ENCODE data around the gene SLC29A3. TPM values are rescaled to one million over a fixed set of nuclear protein-coding genes. Genes with fewer than 3 reads are reported as not detected.

SLC29A3 gene
- total and polyA plus RNA-seq, 2 of the 8 experiments (the other 6 are each of a cell fraction or from before 2014, with no cell fraction given) = 14.0 to 24.6 TPM

DNA sequence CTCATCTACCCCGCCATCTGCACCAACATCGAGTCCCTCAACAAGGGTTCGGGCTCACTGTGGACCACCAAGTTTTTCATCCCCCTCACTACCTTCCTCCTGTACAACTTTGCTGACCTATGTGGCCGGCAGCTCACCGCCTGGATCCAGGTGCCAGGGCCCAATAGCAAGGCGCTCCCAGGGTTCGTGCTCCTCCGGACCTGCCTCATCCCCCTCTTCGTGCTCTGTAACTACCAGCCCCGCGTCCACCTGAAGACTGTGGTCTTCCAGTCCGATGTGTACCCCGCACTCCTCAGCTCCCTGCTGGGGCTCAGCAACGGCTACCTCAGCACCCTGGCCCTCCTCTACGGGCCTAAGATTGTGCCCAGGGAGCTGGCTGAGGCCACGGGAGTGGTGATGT, 43.1 kb downstream of the SLC29A3 start:
- no peak overlapping the region for H2BK12ac ChIP-seq (ENCODE audit: low read depth, low read length)
- no peak overlapping the region for H3K14ac ChIP-seq (ENCODE audit: insufficient read length)
- H3K23me2 ChIP-seq (ENCODE audit: low read depth, low read length) = no peaks in the 10 kb centered on the region
- H4K5ac ChIP-seq (ENCODE audit: insufficient read length, low read depth, low read length) = no peak overlapping the region
- no peaks in the 10 kb centered on the region for H3K79me2 ChIP-seq (ENCODE audit: control insufficient read depth in 1 of 2, insufficient read depth in 2 of 2, low read length in 2 of 2)
- no peak overlapping the region for H3K56ac ChIP-seq (replicated peaks; ENCODE audit: insufficient read length, low read depth, low read length)
- H2AFZ ChIP-seq (ENCODE audit: low read length) = no peak overlapping the region
- ChIA-PET CTCF (ENCODE audit: partially characterized antibody) (interaction anchor here (0.8 to 28.0 kb wide), 5 partner anchors 9 to 40 kb away, joined by 3 to 401 read pairs (median 3); partner anchors contain the start of gene SLC29A3), POLR2A (ENCODE audit: partially characterized antibody) (no interaction called here)
- no peak overlapping the region for H2BK120ac ChIP-seq (replicated peaks; ENCODE audit: low read depth, low read length)
- no peaks in the 10 kb centered on the region for H3K4me1 ChIP-seq (replicated peaks in 1 of 4; ENCODE audit: control insufficient read depth in 3 of 4, insufficient read depth in 4 of 4, low read length in 3 of 4)
- H2BK5ac ChIP-seq (ENCODE audit: low read depth, low read length) = no peak overlapping the region
- H2AK5ac ChIP-seq (ENCODE audit: low read depth, low read length) = no peak overlapping the region
- no peaks in the 10 kb centered on the region for H3K9me3 ChIP-seq (ENCODE audit: insufficient read depth in 2 of 2, low read depth in 1 of 2, low read length in 1 of 2)
- no peak overlapping the region for H3K4me2 ChIP-seq (ENCODE audit: insufficient read depth in 1 of 2, low read depth in 2 of 2, low read length in 2 of 2)
- no peaks in the 10 kb centered on the region for H3K79me1 ChIP-seq (ENCODE audit: low read depth, low read length)
- no peak overlapping the region for H3K9ac ChIP-seq (replicated peaks in 1 of 4; ENCODE audit: extremely low read depth in 1 of 4, low read depth in 3 of 4, low read length in 3 of 4)
- DNase-seq (ENCODE audit: low read depth in 1 of 2, low spot score in 2 of 2) = no peak
- H4K20me1 ChIP-seq (replicated peaks in 1 of 2; ENCODE audit: control insufficient read depth in 1 of 2, insufficient read depth in 2 of 2, low read length in 2 of 2) = peaks cover 1 to 3% of the 10 kb centered on the region in 2 experiments
- no peak for FAIRE-seq
- H2BK15ac ChIP-seq (ENCODE audit: low read length) = no peak overlapping the region
- WGBS, 2 experiments (ENCODE audit: extremely low coverage in 1 of 2, insufficient coverage in 1 of 2, insufficient read length in 1 of 2, insufficient replicate concordance in 2 of 2, low coverage in 1 of 2, low lambda C conversion rate in 2 of 2, missing lambda C conversion rate in 1 of 2) = 94% methylated on average over 16 of the region's 16 CpGs; no CpG with 5 or more reads in 1 of the 2 experiments
- no peak overlapping the region for H3K27ac ChIP-seq (ENCODE audit: low read depth, low read length)
- no peak overlapping the region for H3K4ac ChIP-seq (replicated peaks; ENCODE audit: insufficient read length, low read depth, low read length)
- no peak overlapping the region for H3K4me3 ChIP-seq (ENCODE audit: extremely low read depth in 1 of 4, insufficient read depth in 2 of 4, low read depth in 3 of 4, low read length in 4 of 4)
- no peak overlapping the region for H3K23ac ChIP-seq (ENCODE audit: insufficient read length)
- H2BK20ac ChIP-seq (ENCODE audit: low read length) = no peak overlapping the region
- H3K18ac ChIP-seq (ENCODE audit: extremely low read depth, low read length) = no peak overlapping the region
- H3K27me3 ChIP-seq (replicated peaks in 1 of 4; ENCODE audit: control insufficient read depth in 3 of 4, extremely low read depth in 1 of 4, insufficient read depth in 3 of 4, low read length in 3 of 4) = no peaks in the 10 kb centered on the region; a peak in 1 of 7 replicates
- H3K36me3 ChIP-seq (ENCODE audit: control insufficient read depth in 2 of 4, insufficient read depth in 4 of 4, low read length in 3 of 4) = peaks cover 2 to 7% (median 3%) of the 10 kb centered on the region in 4 experiments; a peak in 5 of 8 replicates
- H4K91ac ChIP-seq (replicated peaks; ENCODE audit: insufficient read length, low read length) = no peak overlapping the region
- H4K8ac ChIP-seq (ENCODE audit: extremely low read depth, insufficient read depth, low read length) = no peak overlapping the region
- no peak for TF ChIP-seq RFX5 (IDR thresholded peaks at IDR 0.05; ENCODE audit: borderline replicate concordance, low read depth, low read length)
- no peak for TF ChIP-seq EZH2 (IDR thresholded peaks at IDR 0.05; ENCODE audit: low read depth, low read length, severe bottlenecking)
- TF ChIP-seq TAF1 (IDR thresholded peaks at IDR 0.05; ENCODE audit: low read depth, low read length) = no peak
- no peak for TF ChIP-seq RBBP5 (IDR thresholded peaks at IDR 0.05; ENCODE audit: borderline replicate concordance, low read depth, low read length)
- no peak for TF ChIP-seq SP4 (IDR thresholded peaks at IDR 0.05; ENCODE audit: low read length)
- TF ChIP-seq KDM1A (IDR thresholded peaks at IDR 0.05; ENCODE audit: borderline replicate concordance, low read length) = no peak
- no peak for TF ChIP-seq HDAC2 (IDR thresholded peaks at IDR 0.05; ENCODE audit: borderline replicate concordance in 1 of 2, low read depth in 2 of 2, low read length in 2 of 2)
- no peak for TF ChIP-seq GTF2F1 (IDR thresholded peaks at IDR 0.05; ENCODE audit: borderline replicate concordance, low read depth, low read length)

All from H1 (cell line).